HepG2 (cell line): Measurements from ENCODE around the gene ABHD1. TPM values are rescaled to one million over a fixed set of nuclear protein-coding genes. Genes with fewer than 3 reads are reported as not detected.
A peak's percentile ranks its signal among the peaks of the same experiment; 100 is the strongest.

Experiments
- ARNTL ChIP-seq: sonication (generic); formaldehyde crosslinking; IDR thresholded peaks from 2 replicates; pipeline ENCODE4 v1.4.0; 2020; ENCODE audit warnings: mild to moderate bottlenecking, missing genetic modification reagents
- ASH2L ChIP-seq: fragments of 300-600, 200-600 bp; sonication (generic); IDR thresholded peaks from 2 replicates; pipeline ENCODE4 v1.7.0; 2017; ENCODE audit warnings: low read depth, mild to moderate bottlenecking, moderate library complexity, mixed read lengths, low read length; ENCODE audit not compliant: insufficient read length
- CHD2 ChIP-seq: IDR thresholded peaks from 2 replicates; pipeline ENCODE4 v1.6.1; 2011; ENCODE audit warnings: low read depth, low read length, improper control_type of control experiment
- GABPB1 ChIP-seq: IDR thresholded peaks from 2 replicates; pipeline ENCODE4 v1.6.1; 2016; ENCODE audit warnings: mild to moderate bottlenecking, missing genetic modification reagents, moderate library complexity, missing compliant biosample characterization
- JDP2 ChIP-seq: sonication (generic); formaldehyde crosslinking; IDR thresholded peaks from 2 replicates; pipeline ENCODE4 v1.8.1; 2022; ENCODE audit warnings: missing genetic modification reagents, borderline replicate concordance
- KLF13 ChIP-seq: sonication (generic); formaldehyde crosslinking; IDR thresholded peaks from 2 replicates; pipeline ENCODE4 v1.4.0; 2020; ENCODE audit warnings: mild to moderate bottlenecking, missing genetic modification reagents
- NFKB2 ChIP-seq: sonication (generic); formaldehyde crosslinking; IDR thresholded peaks from 2 replicates; pipeline ENCODE4 v1.4.0; 2020; ENCODE audit warnings: missing genetic modification reagents, borderline replicate concordance
- ZNF383 ChIP-seq: sonication (generic); formaldehyde crosslinking; IDR thresholded peaks from 2 replicates; pipeline ENCODE4 v1.4.0; 2020; ENCODE audit warnings: missing genetic modification reagents, mild to moderate bottlenecking, borderline replicate concordance
- ZNF772 ChIP-seq: sonication (generic); formaldehyde crosslinking; IDR thresholded peaks from 2 replicates; pipeline ENCODE4 v1.5.0; 2020; ENCODE audit warnings: mild to moderate bottlenecking, missing genetic modification reagents
- ZNF883 ChIP-seq: sonication (generic); formaldehyde crosslinking; IDR thresholded peaks from 2 replicates; pipeline ENCODE4 v1.5.1; 2020; ENCODE audit warnings: mild to moderate bottlenecking, missing genetic modification reagents; ENCODE audit errors: not compliant biosample characterization
- polyA plus RNA-seq, 8 experiments: library from polyadenylated mRNA; depleted of rRNA in 3 of 8; stranded (reverse) in 7 of 8; unstranded in 1 of 8; fragments of >200 nt; fragmentation: Illumina TruSeq in 4 of 8; extraction: Trizol in 4 of 8; gene quantifications; 2 replicates each; pipeline versions ENCODE4 v1.2.1 to v1.2.3, GENCODE V29; 2011 to 2016; ENCODE audit warnings: low read depth in 4 of 8, missing spikeins in 1 of 8, mixed read lengths in 1 of 8; ENCODE audit not compliant: insufficient read depth in 1 of 8
- total RNA-seq, 5 experiments: library from RNA; depleted of rRNA; stranded (reverse); fragments of >200 nt; fragmentation: Illumina TruSeq; extraction: Trizol; gene quantifications; 2 replicates each; pipeline ENCODE4 v1.2.3, GENCODE V29; 2016; ENCODE audit warnings: low read depth in 1 of 5
- TF ChIP-seq, protein P1 (sequence below): sonication (generic); formaldehyde crosslinking; IDR thresholded peaks from one replicate; pipeline ENCODE4 v1.5.1; 2020; ENCODE audit warnings: mild to moderate bottlenecking, missing genetic modification reagents; ENCODE audit errors: not compliant biosample characterization
- TF ChIP-seq, protein P2 (sequence below): IDR thresholded peaks from 2 replicates; pipeline ENCODE4 v1.6.1; 2016; ENCODE audit warnings: low read depth, missing genetic modification reagents, missing compliant biosample characterization
- TF ChIP-seq, protein P3 (sequence below): sonication (generic); formaldehyde crosslinking; IDR thresholded peaks from 2 replicates; pipeline ENCODE4 v1.8.1; 2023; ENCODE audit warnings: mild to moderate bottlenecking, missing genetic modification reagents

The ABHD1 gene
- total and polyA plus RNA-seq, 2 of the 13 experiments (the other 11 are each of a cell fraction or from before 2014, with no cell fraction given) = 0.04 to 0.81 TPM

DNA sequence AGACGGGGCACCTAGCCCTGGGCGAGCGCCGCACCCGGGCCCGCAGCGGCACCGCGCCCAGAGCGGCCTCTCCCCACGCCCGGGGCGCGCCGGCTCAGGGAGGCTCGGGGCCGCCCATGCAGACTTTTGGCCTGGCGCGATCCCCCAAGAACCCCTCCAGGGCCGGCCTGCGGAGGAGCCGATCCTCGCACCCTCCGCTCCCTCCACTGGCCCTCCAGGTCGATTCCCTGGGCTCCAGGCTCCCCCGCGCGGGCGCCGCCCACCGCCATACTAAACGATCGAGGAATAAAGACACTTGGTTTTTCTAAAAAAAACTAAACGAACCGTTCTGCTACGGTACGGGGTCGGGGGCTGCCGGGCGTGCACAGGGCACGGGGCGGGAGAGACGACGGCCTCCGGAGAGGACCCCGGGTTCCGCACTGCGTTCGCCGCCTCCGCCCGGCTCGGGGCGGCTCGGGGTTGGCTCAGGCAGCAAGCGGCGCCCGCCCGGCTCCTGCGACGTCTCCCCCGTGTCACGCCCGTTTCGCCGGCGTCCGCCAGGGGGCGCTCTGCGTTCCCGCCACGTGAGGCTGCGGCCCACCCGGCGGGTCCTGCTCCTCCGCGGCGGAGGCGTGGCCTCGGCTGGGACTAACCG, 37.4 kb upstream of the ABHD1 start (continued):
- TF ChIP-seq, protein P1, sequence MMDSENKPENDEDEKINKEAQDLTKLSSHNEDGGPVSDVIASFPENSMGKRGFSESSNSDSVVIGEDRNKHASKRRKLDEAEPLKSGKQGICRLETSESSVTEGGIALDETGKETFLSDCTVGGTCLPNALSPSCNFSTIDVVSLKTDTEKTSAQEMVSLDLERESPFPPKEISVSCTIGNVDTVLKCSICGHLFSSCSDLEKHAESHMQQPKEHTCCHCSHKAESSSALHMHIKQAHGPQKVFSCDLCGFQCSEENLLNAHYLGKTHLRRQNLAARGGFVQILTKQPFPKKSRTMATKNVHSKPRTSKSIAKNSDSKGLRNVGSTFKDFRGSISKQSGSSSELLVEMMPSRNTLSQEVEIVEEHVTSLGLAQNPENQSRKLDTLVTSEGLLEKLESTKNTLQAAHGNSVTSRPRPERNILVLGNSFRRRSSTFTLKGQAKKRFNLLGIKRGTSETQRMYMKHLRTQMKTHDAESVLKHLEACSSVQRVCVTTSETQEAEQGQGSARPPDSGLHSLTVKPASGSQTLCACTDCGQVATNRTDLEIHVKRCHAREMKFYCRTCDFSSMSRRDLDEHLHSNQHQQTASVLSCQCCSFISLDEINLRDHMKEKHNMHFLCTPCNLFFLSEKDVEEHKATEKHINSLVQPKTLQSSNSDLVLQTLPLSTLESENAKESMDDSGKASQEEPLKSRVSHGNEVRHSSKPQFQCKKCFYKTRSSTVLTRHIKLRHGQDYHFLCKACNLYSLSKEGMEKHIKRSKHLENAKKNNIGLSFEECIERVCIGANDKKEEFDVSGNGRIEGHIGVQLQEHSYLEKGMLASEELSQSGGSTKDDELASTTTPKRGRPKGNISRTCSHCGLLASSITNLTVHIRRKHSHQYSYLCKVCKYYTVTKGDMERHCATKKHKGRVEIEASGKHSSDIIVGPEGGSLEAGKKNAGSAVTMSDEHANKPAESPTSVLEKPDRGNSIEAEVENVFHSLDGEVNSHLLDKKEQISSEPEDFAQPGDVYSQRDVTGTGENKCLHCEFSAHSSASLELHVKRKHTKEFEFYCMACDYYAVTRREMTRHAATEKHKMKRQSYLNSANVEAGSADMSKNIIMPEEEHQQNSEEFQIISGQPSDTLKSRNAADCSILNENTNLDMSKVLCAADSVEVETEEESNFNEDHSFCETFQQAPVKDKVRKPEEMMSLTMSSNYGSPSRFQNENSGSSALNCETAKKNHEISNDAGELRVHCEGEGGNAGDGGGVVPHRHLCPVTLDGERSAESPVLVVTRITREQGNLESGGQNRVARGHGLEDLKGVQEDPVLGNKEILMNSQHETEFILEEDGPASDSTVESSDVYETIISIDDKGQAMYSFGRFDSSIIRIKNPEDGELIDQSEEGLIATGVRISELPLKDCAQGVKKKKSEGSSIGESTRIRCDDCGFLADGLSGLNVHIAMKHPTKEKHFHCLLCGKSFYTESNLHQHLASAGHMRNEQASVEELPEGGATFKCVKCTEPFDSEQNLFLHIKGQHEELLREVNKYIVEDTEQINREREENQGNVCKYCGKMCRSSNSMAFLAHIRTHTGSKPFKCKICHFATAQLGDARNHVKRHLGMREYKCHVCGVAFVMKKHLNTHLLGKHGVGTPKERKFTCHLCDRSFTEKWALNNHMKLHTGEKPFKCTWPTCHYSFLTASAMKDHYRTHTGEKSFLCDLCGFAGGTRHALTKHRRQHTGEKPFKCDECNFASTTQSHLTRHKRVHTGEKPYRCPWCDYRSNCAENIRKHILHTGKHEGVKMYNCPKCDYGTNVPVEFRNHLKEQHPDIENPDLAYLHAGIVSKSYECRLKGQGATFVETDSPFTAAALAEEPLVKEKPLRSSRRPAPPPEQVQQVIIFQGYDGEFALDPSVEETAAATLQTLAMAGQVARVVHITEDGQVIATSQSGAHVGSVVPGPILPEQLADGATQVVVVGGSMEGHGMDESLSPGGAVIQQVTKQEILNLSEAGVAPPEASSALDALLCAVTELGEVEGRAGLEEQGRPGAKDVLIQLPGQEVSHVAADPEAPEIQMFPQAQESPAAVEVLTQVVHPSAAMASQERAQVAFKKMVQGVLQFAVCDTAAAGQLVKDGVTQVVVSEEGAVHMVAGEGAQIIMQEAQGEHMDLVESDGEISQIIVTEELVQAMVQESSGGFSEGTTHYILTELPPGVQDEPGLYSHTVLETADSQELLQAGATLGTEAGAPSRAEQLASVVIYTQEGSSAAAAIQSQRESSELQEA = no peak
- no peak for TF ChIP-seq ZNF383 (CRISPR knock-in tag)
- no peak for TF ChIP-seq KLF13
- TF ChIP-seq ZNF883 (CRISPR knock-in tag) = peak; percentile 34
- TF ChIP-seq JDP2 = no peak; the same call in 1 of the 2 replicates
- peak; percentile 76 for TF ChIP-seq GABPB1 (CRISPR knock-in tag)
- TF ChIP-seq ZNF772 (CRISPR knock-in tag) = no peak; the same call in 1 of the 2 replicates
- TF ChIP-seq CHD2 = no peak
- peak; percentile 63 for TF ChIP-seq ASH2L
- TF ChIP-seq, protein P2, sequence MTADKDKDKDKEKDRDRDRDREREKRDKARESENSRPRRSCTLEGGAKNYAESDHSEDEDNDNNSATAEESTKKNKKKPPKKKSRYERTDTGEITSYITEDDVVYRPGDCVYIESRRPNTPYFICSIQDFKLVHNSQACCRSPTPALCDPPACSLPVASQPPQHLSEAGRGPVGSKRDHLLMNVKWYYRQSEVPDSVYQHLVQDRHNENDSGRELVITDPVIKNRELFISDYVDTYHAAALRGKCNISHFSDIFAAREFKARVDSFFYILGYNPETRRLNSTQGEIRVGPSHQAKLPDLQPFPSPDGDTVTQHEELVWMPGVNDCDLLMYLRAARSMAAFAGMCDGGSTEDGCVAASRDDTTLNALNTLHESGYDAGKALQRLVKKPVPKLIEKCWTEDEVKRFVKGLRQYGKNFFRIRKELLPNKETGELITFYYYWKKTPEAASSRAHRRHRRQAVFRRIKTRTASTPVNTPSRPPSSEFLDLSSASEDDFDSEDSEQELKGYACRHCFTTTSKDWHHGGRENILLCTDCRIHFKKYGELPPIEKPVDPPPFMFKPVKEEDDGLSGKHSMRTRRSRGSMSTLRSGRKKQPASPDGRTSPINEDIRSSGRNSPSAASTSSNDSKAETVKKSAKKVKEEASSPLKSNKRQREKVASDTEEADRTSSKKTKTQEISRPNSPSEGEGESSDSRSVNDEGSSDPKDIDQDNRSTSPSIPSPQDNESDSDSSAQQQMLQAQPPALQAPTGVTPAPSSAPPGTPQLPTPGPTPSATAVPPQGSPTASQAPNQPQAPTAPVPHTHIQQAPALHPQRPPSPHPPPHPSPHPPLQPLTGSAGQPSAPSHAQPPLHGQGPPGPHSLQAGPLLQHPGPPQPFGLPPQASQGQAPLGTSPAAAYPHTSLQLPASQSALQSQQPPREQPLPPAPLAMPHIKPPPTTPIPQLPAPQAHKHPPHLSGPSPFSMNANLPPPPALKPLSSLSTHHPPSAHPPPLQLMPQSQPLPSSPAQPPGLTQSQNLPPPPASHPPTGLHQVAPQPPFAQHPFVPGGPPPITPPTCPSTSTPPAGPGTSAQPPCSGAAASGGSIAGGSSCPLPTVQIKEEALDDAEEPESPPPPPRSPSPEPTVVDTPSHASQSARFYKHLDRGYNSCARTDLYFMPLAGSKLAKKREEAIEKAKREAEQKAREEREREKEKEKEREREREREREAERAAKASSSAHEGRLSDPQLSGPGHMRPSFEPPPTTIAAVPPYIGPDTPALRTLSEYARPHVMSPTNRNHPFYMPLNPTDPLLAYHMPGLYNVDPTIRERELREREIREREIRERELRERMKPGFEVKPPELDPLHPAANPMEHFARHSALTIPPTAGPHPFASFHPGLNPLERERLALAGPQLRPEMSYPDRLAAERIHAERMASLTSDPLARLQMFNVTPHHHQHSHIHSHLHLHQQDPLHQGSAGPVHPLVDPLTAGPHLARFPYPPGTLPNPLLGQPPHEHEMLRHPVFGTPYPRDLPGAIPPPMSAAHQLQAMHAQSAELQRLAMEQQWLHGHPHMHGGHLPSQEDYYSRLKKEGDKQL (CRISPR knock-in tag) = no peak
- TF ChIP-seq, protein P3, sequence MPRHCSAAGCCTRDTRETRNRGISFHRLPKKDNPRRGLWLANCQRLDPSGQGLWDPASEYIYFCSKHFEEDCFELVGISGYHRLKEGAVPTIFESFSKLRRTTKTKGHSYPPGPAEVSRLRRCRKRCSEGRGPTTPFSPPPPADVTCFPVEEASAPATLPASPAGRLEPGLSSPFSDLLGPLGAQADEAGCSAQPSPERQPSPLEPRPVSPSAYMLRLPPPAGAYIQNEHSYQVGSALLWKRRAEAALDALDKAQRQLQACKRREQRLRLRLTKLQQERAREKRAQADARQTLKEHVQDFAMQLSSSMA (CRISPR knock-in tag) = no peak
- TF ChIP-seq NFKB2 (CRISPR knock-in tag) = peak; percentile 92
- peak; percentile 96 for TF ChIP-seq ARNTL (CRISPR knock-in tag)
